ENCODE measurements around the gene HMGN4. TPM values are rescaled to one million over a fixed set of nuclear protein-coding genes. Genes with fewer than 3 reads are reported as not detected.

The HMGN4 gene
- total RNA-seq, result 74.1 and 85.1 TPM in 2 replicates

GRCh38 chr6:26537846-26538571 is at the start of gene HMGN4:
Gene HMGN4 (plus strand): TSS chr6:26538366. CDS start chr6:26545207, 6,841 bp downstream.
- TF ChIP-seq CTCF (IDR thresholded peaks at IDR 0.05; ENCODE audit: insufficient read depth, low read depth, low read length), result no peak
- peak; percentile 95 for DNase-seq (ENCODE audit: low read depth)
- H3K4me3 ChIP-seq (ENCODE audit: low read depth, low read length), result peak within 1 kb of the TSS; percentile 92

- DNase-seq (ENCODE audit: low read depth), result no peak
- TF ChIP-seq CTCF (IDR thresholded peaks at IDR 0.05; ENCODE audit: insufficient read depth, low read depth, low read length), result no peak
- no peak overlapping the region for H3K4me3 ChIP-seq (ENCODE audit: low read depth, low read length)
Observed at GRCh38 chr6:26489996-26490964, 47.9 kb upstream of the HMGN4 start.

GRCh38 chr6:26491604-26492003 is 46.6 kb upstream of the HMGN4 start:
- DNase-seq (ENCODE audit: low read depth), result no peak
- no peak for TF ChIP-seq CTCF (IDR thresholded peaks at IDR 0.05; ENCODE audit: insufficient read depth, low read depth, low read length)
- H3K4me3 ChIP-seq (ENCODE audit: low read depth, low read length), result no peak overlapping the region

DNA sequence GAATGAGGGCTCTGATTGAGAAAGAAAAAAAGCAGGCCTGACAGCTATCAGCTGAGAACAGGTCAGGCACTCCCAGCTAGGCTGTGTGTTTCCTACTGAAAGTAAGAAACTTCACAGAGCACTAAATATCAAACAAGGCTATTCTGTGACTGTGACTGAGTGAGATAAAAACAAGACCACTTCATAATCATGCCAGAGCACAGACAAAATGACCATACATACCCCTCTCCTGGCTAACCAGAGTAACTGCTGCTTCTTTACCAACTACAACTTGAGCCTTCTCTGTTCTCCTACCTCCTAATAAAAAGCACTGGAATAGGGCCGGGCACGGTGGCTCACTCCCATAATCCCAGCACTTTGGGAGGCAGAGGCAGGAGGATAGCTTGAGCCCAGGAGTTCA is 44.9 kb upstream of the HMGN4 start:
- H3K4me3 ChIP-seq (ENCODE audit: low read depth, low read length), result no peak overlapping the region
- TF ChIP-seq CTCF (IDR thresholded peaks at IDR 0.05; ENCODE audit: insufficient read depth, low read depth, low read length), result peak; percentile 47
- DNase-seq (ENCODE audit: low read depth), result peak; percentile 47

GRCh38 chr6:26494117-26494516 is 44.0 kb upstream of the HMGN4 start:
- DNase-seq (ENCODE audit: low read depth), result no peak
- no peak overlapping the region for H3K4me3 ChIP-seq (ENCODE audit: low read depth, low read length)
- TF ChIP-seq CTCF (IDR thresholded peaks at IDR 0.05; ENCODE audit: insufficient read depth, low read depth, low read length), result no peak

- H3K4me3 ChIP-seq (ENCODE audit: low read depth, low read length), result no peak overlapping the region
- TF ChIP-seq CTCF (IDR thresholded peaks at IDR 0.05; ENCODE audit: insufficient read depth, low read depth, low read length), result no peak
- DNase-seq (ENCODE audit: low read depth), result no peak
Observed at GRCh38 chr6:26495281-26495680, 42.9 kb upstream of the HMGN4 start.

All from fibroblast of villous mesenchyme (primary cell).